IMR-90 (cell line): ENCODE results near the gene CTSL. TPM values are rescaled to one million over a fixed set of nuclear protein-coding genes. Genes with fewer than 3 reads are reported as not detected.

Source experiments
- ATAC-seq: fragments of 200-7000 bp; cut with Tn5 transposase; 2 replicates; pipeline ENCODE4 v1.9.1; 2020; ENCODE audit warnings: low read depth, mild to moderate bottlenecking, moderate library complexity
- BruUV-seq: library from RNA; stranded (reverse); fragments of 400-500 nt; replicated peaks from 2 replicates; lab custom pipeline; 2021; lab: Mats Ljungman, UMichigan
- CTCF ChIA-PET: fragments of 300-600 bp; formaldehyde crosslinking; extraction: SDS; loops from one replicate; lab custom pipeline; 2021; ENCODE audit warnings: antibody characterized with exemption; lab: Yijun Ruan, JAX
- POLR2A ChIA-PET: fragments of 300-600 bp; sonication (Branson Sonifier 250); formaldehyde crosslinking; loops from one replicate; lab custom pipeline; 2022; ENCODE audit warnings: antibody characterized with exemption; ENCODE audit not compliant: unreplicated experiment; lab: Charles Lee
- DNase-seq: peaks from one replicate; pipeline ENCODE4 v3.0.0; 2013
- H2AFZ ChIP-seq: replicated peaks from 2 replicates; pipeline ENCODE3; 2013; ENCODE audit warnings: low read length, mild to moderate bottlenecking; ENCODE audit not compliant: poor library complexity
- H2AK5ac ChIP-seq: 2 replicates; pipeline ENCODE4 v1.6.1; 2013; ENCODE audit warnings: low read depth, low read length, inconsistent platforms
- H2AK9ac ChIP-seq: replicated peaks from 2 replicates; pipeline ENCODE3; 2013; ENCODE audit warnings: mild to moderate bottlenecking, low read depth, low read length, moderate library complexity; ENCODE audit not compliant: poor library complexity
- H2BK120ac ChIP-seq: 2 replicates; pipeline ENCODE4 v1.6.1; 2013; ENCODE audit warnings: low read depth, low read length, inconsistent platforms
- H2BK15ac ChIP-seq: 3 replicates; pipeline ENCODE4 v1.6.1; 2013; ENCODE audit warnings: low read depth, low read length, inconsistent platforms
- H2BK20ac ChIP-seq: 2 replicates; pipeline ENCODE4 v1.6.1; 2013; ENCODE audit warnings: low read depth, mild to moderate bottlenecking, inconsistent platforms, low read length, moderate library complexity
- H2BK5ac ChIP-seq: 2 replicates; pipeline ENCODE4 v1.6.1; 2013; ENCODE audit warnings: mild to moderate bottlenecking, low read depth, low read length, inconsistent platforms; ENCODE audit not compliant: poor library complexity, severe bottlenecking
- H3K14ac ChIP-seq: replicated peaks from 2 replicates; pipeline ENCODE4 v1.6.1; 2013; ENCODE audit warnings: low read depth, low read length, inconsistent platforms
- H3K18ac ChIP-seq: 2 replicates; pipeline ENCODE4 v1.6.1; 2013; ENCODE audit warnings: low read depth, low read length, control low read depth
- H3K23ac ChIP-seq: 2 replicates; pipeline ENCODE4 v1.6.1; 2013; ENCODE audit warnings: low read depth, low read length, inconsistent platforms
- H3K27ac ChIP-seq: 2 replicates; pipeline ENCODE4 v1.5.1; 2013; ENCODE audit warnings: mild to moderate bottlenecking, control low read depth, low read length; ENCODE audit not compliant: insufficient read depth
- H3K27me3 ChIP-seq: 2 replicates; pipeline ENCODE4 v1.6.1; 2013; ENCODE audit warnings: low read length; ENCODE audit not compliant: control insufficient read depth, insufficient read depth
- H3K36me3 ChIP-seq: 2 replicates; pipeline ENCODE4 v1.6.1; 2013; ENCODE audit warnings: low read length, mixed read lengths; ENCODE audit not compliant: control insufficient read depth, insufficient read depth
- H3K4ac ChIP-seq: 2 replicates; pipeline ENCODE4 v1.6.1; 2013; ENCODE audit warnings: low read depth, low read length, inconsistent platforms
- H3K4me1 ChIP-seq: 2 replicates; pipeline ENCODE4 v1.6.1; 2013; ENCODE audit warnings: low read length, mixed read lengths; ENCODE audit not compliant: control insufficient read depth, insufficient read depth
- H3K4me2 ChIP-seq: 2 replicates; pipeline ENCODE4 v1.6.1; 2013; ENCODE audit warnings: low read depth, mild to moderate bottlenecking, control low read depth, low read length, moderate library complexity
- H3K4me3 ChIP-seq: 2 replicates; pipeline ENCODE4 v1.5.1; 2013; ENCODE audit warnings: low read depth, mild to moderate bottlenecking, control low read depth, low read length, moderate library complexity; ENCODE audit not compliant: insufficient read depth
- H3K56ac ChIP-seq: 2 replicates; pipeline ENCODE4 v1.6.1; 2013; ENCODE audit warnings: low read length, inconsistent platforms; ENCODE audit not compliant: insufficient read depth; ENCODE audit errors: extremely low read depth
- H3K79me1 ChIP-seq, 2 experiments: 2 replicates each; pipeline ENCODE4 v1.6.1; 2013; ENCODE audit warnings: low read length in 2 of 2, inconsistent platforms in 1 of 2, low read depth in 1 of 2
- H3K9ac ChIP-seq: 2 replicates; pipeline ENCODE4 v1.6.1; 2013; ENCODE audit warnings: low read depth, low read length, control low read depth
- H3K9me1 ChIP-seq: 2 replicates; pipeline ENCODE4 v1.6.1; 2013; ENCODE audit warnings: low read length, inconsistent platforms; ENCODE audit not compliant: insufficient read depth
- H3K9me3 ChIP-seq: 2 replicates; pipeline ENCODE4 v1.6.1; 2013; ENCODE audit warnings: low read length; ENCODE audit not compliant: control insufficient read depth, insufficient read depth
- H4K20me1 ChIP-seq: 2 replicates; pipeline ENCODE4 v1.6.1; 2013; ENCODE audit warnings: low read length, inconsistent platforms; ENCODE audit not compliant: insufficient read depth
- H4K5ac ChIP-seq: 2 replicates; pipeline ENCODE4 v1.6.1; 2013; ENCODE audit warnings: mild to moderate bottlenecking, low read depth, low read length, control low read depth
- H4K8ac ChIP-seq, 2 experiments: 2 replicates each; pipeline ENCODE4 v1.6.1; 2013; ENCODE audit warnings: low read depth in 2 of 2, low read length in 2 of 2, control low read depth in 1 of 2, inconsistent platforms in 1 of 2
- H4K91ac ChIP-seq: 2 replicates; pipeline ENCODE4 v1.6.1; 2013; ENCODE audit warnings: low read depth, low read length, inconsistent platforms; ENCODE audit not compliant: insufficient read depth
- BHLHE40 ChIP-seq: fragments of 150-350 bp; IDR thresholded peaks from 2 replicates; pipeline ENCODE4 v1.6.1; 2016; ENCODE audit warnings: mild to moderate bottlenecking, low read depth, low read length
- CEBPB ChIP-seq: IDR thresholded peaks from 2 replicates; pipeline ENCODE4 v1.6.1; 2012; ENCODE audit warnings: low read depth, low read length, improper control_type of control experiment
- FOS ChIP-seq: fragments of 150-350 bp; IDR thresholded peaks from 2 replicates; pipeline ENCODE4 v1.6.1; 2016; ENCODE audit warnings: low read depth, low read length
- MAZ ChIP-seq: IDR thresholded peaks from 2 replicates; pipeline ENCODE4 v1.6.1; 2012; ENCODE audit warnings: low read depth, mild to moderate bottlenecking, low read length, improper control_type of control experiment, moderate library complexity, borderline replicate concordance
- MXI1 ChIP-seq: IDR thresholded peaks from 2 replicates; pipeline ENCODE4 v1.6.1; 2012; ENCODE audit warnings: low read depth, mild to moderate bottlenecking, low read length, moderate library complexity, borderline replicate concordance
- NFE2L2 ChIP-seq: fragments of 150-350 bp; IDR thresholded peaks from 2 replicates; pipeline ENCODE4 v1.6.1; 2016; ENCODE audit warnings: low read depth, mild to moderate bottlenecking, low read length
- POLR2A ChIP-seq: IDR thresholded peaks from 2 replicates; pipeline ENCODE4 v1.6.1; 2012; ENCODE audit warnings: mild to moderate bottlenecking, low read depth, low read length
- RAD21 ChIP-seq: IDR thresholded peaks from 2 replicates; pipeline ENCODE4 v1.6.1; 2012; ENCODE audit warnings: low read length, improper control_type of control experiment
- dilution Hi-C: fragments of 300-500 bp; cut with HindIII; formaldehyde crosslinking; loops from one replicate; pipeline ENCODE4 v1.14.3; 2018; ENCODE audit warnings: low sequenced_read_pairs; ENCODE audit not compliant: unreplicated experiment
- in situ Hi-C: fragments of 300-500 bp; cut with MboI; formaldehyde crosslinking; loops from 3 replicates; pipeline ENCODE4 v1.14.3; 2019; ENCODE audit warnings: low sequenced_read_pairs, inconsistent platforms, mixed read lengths
- intact Hi-C: fragments of 100-400 bp; cut with micrococcal nuclease; formaldehyde crosslinking; loops from 2 replicates; pipeline ENCODE4 v1.10.0; 2022
- polyA plus RNA-seq, 3 experiments: library from polyadenylated mRNA; depleted of rRNA; stranded (reverse); fragments of >200 nt; gene quantifications; 2 replicates each; pipeline ENCODE4 v1.2.3, GENCODE V29; 2012; ENCODE audit warnings: low replicate concordance in 1 of 3
- total RNA-seq: library from RNA; depleted of rRNA; stranded (reverse); fragments of >200 nt; gene quantifications from 2 replicates; pipeline ENCODE4 v1.2.3, GENCODE V29; 2012
- TF ChIP-seq, protein P1 (sequence below): conservative IDR thresholded peaks from 2 replicates; pipeline ENCODE4 v1.5.1; 2012; ENCODE audit warnings: mild to moderate bottlenecking, low read depth, low read length, improper control_type of control experiment
- TF ChIP-seq, protein P2 (sequence below): fragments of 150-350 bp; IDR thresholded peaks from 2 replicates; pipeline ENCODE4 v1.6.1; 2017; ENCODE audit warnings: mild to moderate bottlenecking, antibody characterized with exemption, low read length, low read depth
- TF ChIP-seq, protein P3 (sequence below): fragments of 150-350 bp; IDR thresholded peaks from 2 replicates; pipeline ENCODE4 v1.6.1; 2016; ENCODE audit warnings: low read depth, mild to moderate bottlenecking, low read length, moderate library complexity, borderline replicate concordance

Gene CTSL
- total and polyA plus RNA-seq, 2 of the 4 experiments (the other 2 are of a cell fraction) = 57.0 to 112 TPM

DNA sequence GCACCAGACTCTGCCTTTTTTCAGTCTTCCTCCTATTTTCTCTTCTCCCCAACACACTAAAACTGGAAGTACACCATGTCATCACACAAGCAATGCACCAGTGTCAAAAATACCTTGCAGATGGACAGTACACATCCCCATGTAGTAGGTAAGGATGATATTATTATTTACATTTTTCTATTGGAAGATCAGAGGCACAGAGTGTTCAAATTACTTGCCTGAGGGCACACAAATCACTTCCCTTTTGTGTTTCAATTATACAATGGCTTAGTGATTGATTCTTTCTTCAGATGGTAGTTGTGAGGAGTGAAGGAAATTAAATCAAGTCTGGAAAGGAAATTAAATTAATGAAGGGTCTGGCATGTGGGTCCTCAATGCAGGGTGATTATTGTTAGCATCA lies 39.6 kb downstream of the CTSL start:
- ATAC-seq = no peak
- Histone ChIP-seq H3K14ac (no peak overlapping the region), H2BK15ac (no peak overlapping the region), H3K4me3 (no peak overlapping the region), H3K27me3 (peaks cover 11% of the 10 kb centered on the region), H3K9ac (no peak overlapping the region), H3K36me3 (no peaks in the 10 kb centered on the region), H3K9me1 (no peaks in the 10 kb centered on the region), H3K4me2 (no peak overlapping the region), H2AK5ac (no peak overlapping the region), H3K23ac (no peak overlapping the region), H4K20me1 (no peaks in the 10 kb centered on the region), H3K4ac (no peak overlapping the region), H2BK5ac (no peak overlapping the region), H3K18ac (no peak overlapping the region), H4K8ac (no peak overlapping the region), H2BK120ac (no peak overlapping the region), H4K5ac (no peak overlapping the region), H2BK20ac (no peak overlapping the region), H3K27ac (no peak overlapping the region), H3K79me1 (no peaks in the 10 kb centered on the region), H2AK9ac (no peak overlapping the region), H3K9me3 (no peaks in the 10 kb centered on the region), H3K4me1 (no peaks in the 10 kb centered on the region), H3K56ac (no peak overlapping the region), H2AFZ (no peak overlapping the region), H4K91ac (no peak overlapping the region)
- intact Hi-C loops = no loop called here
- CTCF ChIA-PET = no interaction called here
- no peak for DNase-seq
- dilution Hi-C loops = no loop called here
- no TSS peak for BruUV-seq
- TF ChIP-seq NFE2L2 = no peak
- TF ChIP-seq RAD21 = no peak
- TF ChIP-seq, protein P1, sequence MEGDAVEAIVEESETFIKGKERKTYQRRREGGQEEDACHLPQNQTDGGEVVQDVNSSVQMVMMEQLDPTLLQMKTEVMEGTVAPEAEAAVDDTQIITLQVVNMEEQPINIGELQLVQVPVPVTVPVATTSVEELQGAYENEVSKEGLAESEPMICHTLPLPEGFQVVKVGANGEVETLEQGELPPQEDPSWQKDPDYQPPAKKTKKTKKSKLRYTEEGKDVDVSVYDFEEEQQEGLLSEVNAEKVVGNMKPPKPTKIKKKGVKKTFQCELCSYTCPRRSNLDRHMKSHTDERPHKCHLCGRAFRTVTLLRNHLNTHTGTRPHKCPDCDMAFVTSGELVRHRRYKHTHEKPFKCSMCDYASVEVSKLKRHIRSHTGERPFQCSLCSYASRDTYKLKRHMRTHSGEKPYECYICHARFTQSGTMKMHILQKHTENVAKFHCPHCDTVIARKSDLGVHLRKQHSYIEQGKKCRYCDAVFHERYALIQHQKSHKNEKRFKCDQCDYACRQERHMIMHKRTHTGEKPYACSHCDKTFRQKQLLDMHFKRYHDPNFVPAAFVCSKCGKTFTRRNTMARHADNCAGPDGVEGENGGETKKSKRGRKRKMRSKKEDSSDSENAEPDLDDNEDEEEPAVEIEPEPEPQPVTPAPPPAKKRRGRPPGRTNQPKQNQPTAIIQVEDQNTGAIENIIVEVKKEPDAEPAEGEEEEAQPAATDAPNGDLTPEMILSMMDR = no peak
- no peak for TF ChIP-seq POLR2A
- no peak for TF ChIP-seq CEBPB
- TF ChIP-seq, protein P2, sequence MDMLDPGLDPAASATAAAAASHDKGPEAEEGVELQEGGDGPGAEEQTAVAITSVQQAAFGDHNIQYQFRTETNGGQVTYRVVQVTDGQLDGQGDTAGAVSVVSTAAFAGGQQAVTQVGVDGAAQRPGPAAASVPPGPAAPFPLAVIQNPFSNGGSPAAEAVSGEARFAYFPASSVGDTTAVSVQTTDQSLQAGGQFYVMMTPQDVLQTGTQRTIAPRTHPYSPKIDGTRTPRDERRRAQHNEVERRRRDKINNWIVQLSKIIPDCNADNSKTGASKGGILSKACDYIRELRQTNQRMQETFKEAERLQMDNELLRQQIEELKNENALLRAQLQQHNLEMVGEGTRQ = no peak
- no peak for TF ChIP-seq FOS
- TF ChIP-seq, protein P3, sequence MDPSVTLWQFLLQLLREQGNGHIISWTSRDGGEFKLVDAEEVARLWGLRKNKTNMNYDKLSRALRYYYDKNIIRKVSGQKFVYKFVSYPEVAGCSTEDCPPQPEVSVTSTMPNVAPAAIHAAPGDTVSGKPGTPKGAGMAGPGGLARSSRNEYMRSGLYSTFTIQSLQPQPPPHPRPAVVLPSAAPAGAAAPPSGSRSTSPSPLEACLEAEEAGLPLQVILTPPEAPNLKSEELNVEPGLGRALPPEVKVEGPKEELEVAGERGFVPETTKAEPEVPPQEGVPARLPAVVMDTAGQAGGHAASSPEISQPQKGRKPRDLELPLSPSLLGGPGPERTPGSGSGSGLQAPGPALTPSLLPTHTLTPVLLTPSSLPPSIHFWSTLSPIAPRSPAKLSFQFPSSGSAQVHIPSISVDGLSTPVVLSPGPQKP = no peak
- TF ChIP-seq BHLHE40 = no peak
- TF ChIP-seq MXI1 = no peak
- no peak for TF ChIP-seq MAZ
- POLR2A ChIA-PET = no interaction called here
- in situ Hi-C loops = no loop called here
